ENCODE data around the gene TMOD4.

The TMOD4 gene

DNA sequence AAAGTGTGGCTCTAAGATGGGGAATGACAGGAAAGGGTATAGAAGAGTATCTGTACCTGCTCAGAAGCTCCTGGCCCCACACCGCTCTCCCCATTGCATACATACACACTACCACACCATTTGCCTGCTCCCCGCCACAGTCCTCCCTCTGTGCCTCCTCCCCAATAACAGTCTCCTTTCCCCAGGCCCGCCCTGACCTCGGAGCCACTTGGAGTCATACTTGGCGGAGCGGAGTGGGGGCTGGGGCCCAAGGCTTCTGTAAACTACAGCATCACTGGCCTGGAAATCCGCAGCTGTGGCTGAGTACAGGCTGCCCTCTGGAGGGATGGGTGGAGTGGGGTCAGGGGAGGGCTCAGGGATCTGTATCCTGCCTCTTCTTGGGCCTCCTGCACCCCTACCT lies 38.0 kb downstream of the TMOD4 start:
- DNase-seq = no peak

- DNase-seq = no peak
Measured at GRCh38 chr1:151135433-151136385, 40.1 kb downstream of the TMOD4 start.

GRCh38 chr1:151134991-151135390 lies 40.8 kb downstream of the TMOD4 start:
- no peak for DNase-seq

- DNase-seq = no peak
Measured at GRCh38 chr1:151134396-151134795, 41.4 kb downstream of the TMOD4 start.

GRCh38 chr1:151133018-151133806 lies 42.6 kb downstream of the TMOD4 start:
- DNase-seq = no peak

- no peak for DNase-seq
Measured at GRCh38 chr1:151132335-151133017, 43.3 kb downstream of the TMOD4 start.

DNA sequence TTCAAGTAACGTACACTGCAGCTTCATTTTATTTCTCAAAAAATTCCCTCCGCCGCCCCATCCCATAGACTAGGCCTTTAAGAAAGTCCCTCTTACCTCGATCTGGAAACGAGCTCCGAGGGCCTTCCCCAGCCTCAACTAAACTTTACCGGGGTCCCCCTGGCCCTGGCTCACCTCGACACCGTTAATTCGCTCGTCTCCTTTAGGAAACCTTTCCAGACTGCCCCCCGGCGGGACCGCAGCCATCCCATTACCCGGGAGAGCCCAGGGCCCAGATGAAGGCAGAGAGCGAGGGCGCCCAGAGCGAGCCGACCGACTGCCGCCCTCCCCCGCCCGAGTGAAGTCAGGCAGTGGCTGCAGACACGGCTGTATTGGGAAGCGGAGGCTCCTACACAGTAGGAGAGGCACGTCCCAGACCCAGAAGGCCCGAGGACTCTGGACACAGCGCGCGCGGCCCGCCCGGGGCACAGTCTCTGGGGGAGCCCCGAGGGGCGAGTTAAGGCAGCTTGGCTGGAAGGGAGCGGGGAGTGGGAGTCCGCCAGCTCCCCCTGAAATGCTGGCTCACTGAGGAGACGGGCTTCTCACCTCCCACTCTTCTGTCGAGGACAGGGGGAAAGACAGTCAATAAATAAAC lies 44.0 kb downstream of the TMOD4 start:
- no peak for DNase-seq

DNA sequence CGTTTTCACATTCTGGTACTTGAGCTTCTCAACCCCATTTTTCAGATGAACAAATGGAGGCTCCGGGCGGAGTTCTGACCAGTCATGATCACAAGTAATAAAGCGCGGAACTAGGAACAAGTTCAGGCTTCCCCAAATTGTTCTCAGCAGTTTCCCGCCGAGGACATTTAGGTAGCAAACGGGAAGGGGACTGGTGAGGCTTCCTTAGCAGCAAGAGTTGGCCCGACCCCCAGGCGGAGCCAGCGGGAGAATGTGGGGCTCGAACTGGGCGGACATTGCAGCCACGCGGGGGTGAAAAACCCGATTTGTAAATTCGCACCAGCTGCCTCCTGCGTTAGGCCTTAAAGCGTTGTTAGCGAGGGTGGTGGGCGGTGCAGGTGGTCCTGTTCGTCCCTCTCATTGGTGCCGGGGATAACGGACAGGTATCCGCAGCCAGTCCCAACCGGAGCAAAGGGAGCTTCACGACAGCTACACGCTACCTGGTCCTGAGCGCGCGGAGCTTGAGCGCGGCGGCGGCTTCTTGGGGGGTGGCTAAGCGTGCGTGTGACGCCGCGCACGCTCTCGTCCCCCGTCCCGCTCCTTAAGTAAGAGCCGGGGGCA lies 44.7 kb downstream of the TMOD4 start:
- DNase-seq = peak; percentile 55

DNA sequence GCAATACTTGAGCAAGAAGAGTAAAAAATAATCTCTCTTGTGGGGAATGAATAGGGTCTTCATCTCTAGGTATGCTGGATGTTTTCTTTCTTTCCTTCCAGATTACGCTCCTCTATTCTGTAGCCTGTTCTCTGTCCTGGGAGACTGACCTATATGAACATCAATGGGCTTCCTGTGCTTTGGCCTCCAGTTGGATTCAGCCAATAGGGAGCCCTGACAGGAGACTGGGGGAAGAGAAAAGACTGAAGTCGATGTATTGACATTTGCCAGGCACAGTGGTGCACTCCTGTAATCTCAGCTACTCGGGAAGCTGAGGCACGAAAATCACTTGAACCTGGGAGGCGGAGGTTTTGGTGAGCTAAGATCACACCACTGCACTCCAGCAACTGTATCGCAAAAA lies 47.0 kb downstream of the TMOD4 start:
- DNase-seq = no peak

DNA sequence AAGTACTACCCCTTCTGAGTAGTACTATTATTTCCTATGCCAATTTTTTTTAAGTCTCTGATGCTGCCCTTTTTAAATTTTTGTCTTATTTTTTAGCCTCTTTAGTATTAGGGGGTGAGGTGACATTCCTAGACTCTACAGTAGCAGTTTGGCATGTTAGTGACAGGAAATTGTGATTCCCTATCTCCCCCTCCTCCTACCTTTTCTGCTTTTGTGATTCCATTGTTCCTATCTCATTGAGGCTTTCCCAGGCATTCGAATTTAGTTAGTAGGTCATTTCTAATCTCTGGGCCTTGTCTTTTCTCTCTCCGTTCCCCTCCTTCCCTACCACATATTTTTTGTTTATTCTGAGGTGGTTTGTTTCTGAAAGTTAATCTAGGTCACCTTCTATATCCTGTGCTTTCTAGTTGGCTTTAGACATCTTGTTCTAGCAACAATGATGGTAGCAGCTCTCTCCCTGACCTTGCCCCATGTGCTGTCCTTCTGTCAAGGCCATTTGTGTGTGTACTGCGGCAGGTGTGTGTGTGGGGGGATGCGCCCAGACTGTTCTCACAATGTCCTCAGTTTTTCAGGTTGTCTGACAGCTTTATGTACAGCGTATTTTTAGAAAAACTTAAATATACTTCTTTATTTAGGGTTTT lies 50.9 kb downstream of the TMOD4 start:
- DNase-seq = no peak
